SK-N-SH (cell line): ENCODE results near the gene NFASC. TPM values are rescaled to one million over a fixed set of nuclear protein-coding genes. Genes with fewer than 3 reads are reported as not detected.

ENCODE experiments used
- CTCF ChIA-PET: fragments of 300-600, 350-600 bp; formaldehyde crosslinking; extraction: SDS; loops from one replicate; lab custom pipeline; 2021; lab: Yijun Ruan, JAX
- POLR2A ChIA-PET: fragments of 350-600 bp; sonication (Branson Sonifier 250); formaldehyde crosslinking; extraction: SDS; loops from one replicate; lab custom pipeline; 2020; ENCODE audit warnings: antibody characterized with exemption, inconsistent platforms; lab: Yijun Ruan, JAX
- DNase-seq: peaks from one replicate; pipeline ENCODE4 v3.0.0; 2012
- H2AFZ ChIP-seq: fragments of 200-600 bp; sonication (generic); 2 replicates; pipeline ENCODE4 v1.8.1; 2016; ENCODE audit warnings: antibody characterized with exemption, mild to moderate bottlenecking, low read depth
- H3F3A ChIP-seq: fragments of 200-600 bp; sonication (generic); replicated peaks from 2 replicates; pipeline ENCODE3; 2016; ENCODE audit warnings: antibody characterized with exemption, mild to moderate bottlenecking; ENCODE audit not compliant: insufficient read depth
- H3K27ac ChIP-seq, 2 experiments: fragments of 200-500 bp in 1 of 2; fragments of 200-600 bp in 1 of 2; sonication (Bioruptor generic) in 1 of 2; sonication (generic), shearing (Covaris generic) in 1 of 2; 2 replicates each; pipeline versions ENCODE4 v1.5.1 to v1.6.1; 2014 to 2016; ENCODE audit warnings: low read depth in 2 of 2, inconsistent platforms in 1 of 2, low read length in 1 of 2, mild to moderate bottlenecking in 1 of 2, mixed read lengths in 1 of 2
- H3K27me3 ChIP-seq: fragments of 200-600 bp; sonication (generic), shearing (Covaris generic); 2 replicates; pipeline ENCODE4 v1.6.1; 2016; ENCODE audit warnings: mixed run types; ENCODE audit not compliant: insufficient read depth
- H3K36me3 ChIP-seq, 2 experiments: fragments of 200-500 bp in 1 of 2; fragments of 200-600 bp in 1 of 2; sonication (Bioruptor generic) in 1 of 2; sonication (generic) in 1 of 2; replicated peaks in 1 of 2; 2 replicates each; pipeline versions ENCODE3 to v1.5.1; 2014 to 2016; ENCODE audit warnings: low read length in 1 of 2, mild to moderate bottlenecking in 1 of 2; ENCODE audit not compliant: insufficient read depth in 2 of 2, control insufficient read depth in 1 of 2
- H3K4me1 ChIP-seq, 2 experiments: fragments of 200-500 bp in 1 of 2; fragments of 200-600 bp in 1 of 2; sonication (Bioruptor generic) in 1 of 2; sonication (generic), shearing (Covaris generic) in 1 of 2; 2 replicates each; pipeline versions ENCODE4 v1.5.1 to v1.6.1; 2014 to 2016; ENCODE audit warnings: low read depth in 1 of 2, low read length in 1 of 2, mixed run types in 1 of 2; ENCODE audit not compliant: insufficient read depth in 2 of 2, control insufficient read depth in 1 of 2
- H3K4me2 ChIP-seq: fragments of 200-600 bp; sonication (generic), shearing (Covaris generic); 2 replicates; pipeline ENCODE4 v1.6.1; 2017; ENCODE audit warnings: mixed run types
- H3K4me3 ChIP-seq, 2 experiments: fragments of 200-500 bp in 1 of 2; fragments of 200-600 bp in 1 of 2; sonication (Bioruptor generic) in 1 of 2; sonication (generic), shearing (Covaris generic) in 1 of 2; 2 replicates each; pipeline versions ENCODE4 v1.5.1 to v1.8.1; 2014 to 2016; ENCODE audit warnings: low read depth in 2 of 2, inconsistent platforms in 1 of 2, low read length in 1 of 2, mild to moderate bottlenecking in 1 of 2, mixed read lengths in 1 of 2, moderate library complexity in 1 of 2
- H3K79me2 ChIP-seq: fragments of 200-600 bp; sonication (generic); 2 replicates; pipeline ENCODE4 v1.8.1; 2017; ENCODE audit warnings: mild to moderate bottlenecking; ENCODE audit not compliant: insufficient read depth
- H3K9ac ChIP-seq: fragments of 200-600 bp; sonication (generic); 2 replicates; pipeline ENCODE4 v1.6.1; 2017; ENCODE audit warnings: mixed run types
- H3K9me2 ChIP-seq: fragments of 200-600 bp; sonication (generic); 2 replicates; pipeline ENCODE4 v1.6.1; 2017; ENCODE audit warnings: mixed run types
- H3K9me3 ChIP-seq: fragments of 200-600 bp; sonication (generic); 2 replicates; pipeline ENCODE4 v1.6.1; 2017; ENCODE audit warnings: mixed run types, mild to moderate bottlenecking, moderate library complexity
- H4K20me1 ChIP-seq: fragments of 200-600 bp; sonication (generic); 2 replicates; pipeline ENCODE4 v1.6.1; 2017; ENCODE audit warnings: mild to moderate bottlenecking, mixed run types; ENCODE audit not compliant: insufficient read depth
- ELF1 ChIP-seq: IDR thresholded peaks from 2 replicates; pipeline ENCODE4 v1.4.0; 2012
- GABPA ChIP-seq: IDR thresholded peaks from 2 replicates; pipeline ENCODE4 v1.4.0; 2012; ENCODE audit warnings: low read depth, mild to moderate bottlenecking
- JUND ChIP-seq: IDR thresholded peaks from 2 replicates; pipeline ENCODE4 v1.4.0; 2012
- MAX ChIP-seq: IDR thresholded peaks from 2 replicates; pipeline ENCODE4 v1.4.0; 2012; ENCODE audit warnings: low read depth
- MEF2A ChIP-seq: IDR thresholded peaks from 2 replicates; pipeline ENCODE4 v1.4.0; 2012; ENCODE audit warnings: low read depth, borderline replicate concordance
- NRF1 ChIP-seq: IDR thresholded peaks from 2 replicates; pipeline ENCODE4 v1.6.1; 2012; ENCODE audit warnings: low read depth, mild to moderate bottlenecking, low read length
- REST ChIP-seq: IDR thresholded peaks from 2 replicates; pipeline ENCODE4 v1.6.1; 2012; ENCODE audit warnings: mild to moderate bottlenecking, low read depth, low read length, moderate library complexity
- YY1 ChIP-seq: IDR thresholded peaks from 2 replicates; pipeline ENCODE4 v1.4.0; 2012; ENCODE audit warnings: low read depth, mild to moderate bottlenecking
- WGBS: methylation state at CpG from one replicate; pipeline ENCODE4 v1.1.6; 2017; ENCODE audit warnings: low lambda C conversion rate; 5-methylcytosine and 5-hydroxymethylcytosine counted together
- polyA plus RNA-seq, 3 experiments: library from polyadenylated mRNA; depleted of rRNA; stranded (reverse); fragments of >200 nt; gene quantifications; 2 replicates each; pipeline ENCODE4 v1.2.3, GENCODE V29; 2012
- TF ChIP-seq, protein P1 (sequence below): fragments of 200-600 bp; sonication (generic); IDR thresholded peaks from 2 replicates; pipeline ENCODE4 v1.6.1; 2017; ENCODE audit warnings: antibody characterized with exemption, mild to moderate bottlenecking, moderate library complexity

Gene NFASC
- polyA plus RNA-seq, 1 of the 3 experiments (the other 2 are of a cell fraction): 6.0 TPM

DNA sequence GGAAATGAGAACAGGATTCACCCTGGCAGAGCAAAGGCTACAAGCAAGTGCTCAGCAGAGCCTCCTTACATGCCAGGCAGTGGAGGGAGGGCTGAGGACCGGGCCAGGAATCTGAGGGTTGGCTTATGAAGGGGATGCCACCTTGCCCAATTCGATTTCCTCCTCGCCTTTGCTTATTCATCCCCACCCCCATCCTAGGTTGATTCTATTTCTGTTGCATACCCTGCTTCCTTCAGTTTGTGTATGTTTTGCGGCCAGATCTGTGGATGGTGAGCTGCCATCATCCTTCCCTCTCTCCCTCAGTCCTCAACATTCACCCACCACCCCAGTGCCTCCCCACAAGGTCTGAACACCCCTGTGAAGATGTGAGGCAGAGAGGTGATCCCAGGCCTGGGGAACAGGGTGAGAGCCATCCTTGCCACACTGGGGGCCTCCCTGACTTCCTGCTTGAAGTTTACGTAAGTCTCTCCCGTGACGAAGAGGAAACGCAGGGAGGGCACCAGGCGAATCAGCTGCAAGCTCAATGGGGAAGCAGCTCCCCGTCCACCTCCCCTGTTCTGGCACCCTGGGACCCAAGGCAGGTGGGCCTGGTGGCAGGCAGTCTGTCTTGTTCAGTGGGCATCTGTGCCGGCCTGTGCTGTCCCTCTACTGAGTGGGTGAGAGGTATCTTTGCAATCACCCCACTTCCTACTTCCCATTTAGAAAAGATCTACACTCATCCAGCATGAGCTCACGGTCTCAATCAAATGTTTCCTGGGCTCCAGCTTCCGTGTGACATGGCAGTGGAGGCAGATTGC lies 121.7 kb downstream of the NFASC start:
- WGBS: 69% methylated on average over 13 of the region's 13 CpGs
- H3F3A ChIP-seq: no peaks in the 10 kb centered on the region

DNA sequence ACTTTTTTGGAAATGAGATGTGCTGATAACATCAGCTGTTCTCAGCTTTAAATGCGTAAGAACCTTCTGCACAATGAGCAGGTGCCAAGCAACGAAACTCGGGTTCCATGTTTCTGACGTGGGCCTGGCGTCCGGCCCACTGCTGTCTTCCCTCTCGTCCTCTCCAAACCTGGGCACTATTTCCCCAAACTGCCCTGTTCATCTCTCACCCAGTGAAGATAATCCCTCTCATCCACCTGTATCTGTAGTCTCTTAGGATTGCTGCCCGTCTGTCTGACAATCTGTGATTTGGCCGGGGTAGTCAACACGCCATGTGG lies 122.3 kb downstream of the NFASC start:
- no peaks in the 10 kb centered on the region for H3K27me3 ChIP-seq
- H3K9me3 ChIP-seq: no peaks in the 10 kb centered on the region
- H3K9ac ChIP-seq: no peak overlapping the region
- no peak overlapping the region for H2AFZ ChIP-seq
- TF ChIP-seq JUND (no peak), YY1 (no peak), MAX (no peak), GABPA (no peak), MEF2A (no peak)
- TF ChIP-seq, protein P1, sequence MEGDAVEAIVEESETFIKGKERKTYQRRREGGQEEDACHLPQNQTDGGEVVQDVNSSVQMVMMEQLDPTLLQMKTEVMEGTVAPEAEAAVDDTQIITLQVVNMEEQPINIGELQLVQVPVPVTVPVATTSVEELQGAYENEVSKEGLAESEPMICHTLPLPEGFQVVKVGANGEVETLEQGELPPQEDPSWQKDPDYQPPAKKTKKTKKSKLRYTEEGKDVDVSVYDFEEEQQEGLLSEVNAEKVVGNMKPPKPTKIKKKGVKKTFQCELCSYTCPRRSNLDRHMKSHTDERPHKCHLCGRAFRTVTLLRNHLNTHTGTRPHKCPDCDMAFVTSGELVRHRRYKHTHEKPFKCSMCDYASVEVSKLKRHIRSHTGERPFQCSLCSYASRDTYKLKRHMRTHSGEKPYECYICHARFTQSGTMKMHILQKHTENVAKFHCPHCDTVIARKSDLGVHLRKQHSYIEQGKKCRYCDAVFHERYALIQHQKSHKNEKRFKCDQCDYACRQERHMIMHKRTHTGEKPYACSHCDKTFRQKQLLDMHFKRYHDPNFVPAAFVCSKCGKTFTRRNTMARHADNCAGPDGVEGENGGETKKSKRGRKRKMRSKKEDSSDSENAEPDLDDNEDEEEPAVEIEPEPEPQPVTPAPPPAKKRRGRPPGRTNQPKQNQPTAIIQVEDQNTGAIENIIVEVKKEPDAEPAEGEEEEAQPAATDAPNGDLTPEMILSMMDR: no peak
- H3K79me2 ChIP-seq: no peaks in the 10 kb centered on the region
- H3K4me3 ChIP-seq: no peak overlapping the region
- no peaks in the 10 kb centered on the region for H4K20me1 ChIP-seq
- H3K9me2 ChIP-seq: no peaks in the 10 kb centered on the region
- no peak overlapping the region for H3K4me2 ChIP-seq
- POLR2A ChIA-PET: no interaction called here
- no peaks in the 10 kb centered on the region for H3F3A ChIP-seq
- H3K36me3 ChIP-seq: no peaks in the 10 kb centered on the region
- 85% methylated on average over 10 of the region's 10 CpGs for WGBS
- H3K27ac ChIP-seq: no peak overlapping the region
- DNase-seq: no peak
- CTCF ChIA-PET: interaction anchor here (1.0 to 26.4 kb wide), 4 partner anchors 62 to 264 kb away, joined by 3 to 756 read pairs (median 58); partner anchors contain the start of gene RBBP5
- H3K4me1 ChIP-seq: peaks cover 0 to 2% of the 10 kb centered on the region in 2 experiments; a peak in 2 of 4 replicates

More for the DNA sequence above, 121.7 kb downstream of the NFASC start:
- H3K4me2 ChIP-seq: no peak overlapping the region
- H3K9ac ChIP-seq: no peak overlapping the region
- H3K9me3 ChIP-seq: no peaks in the 10 kb centered on the region
- H3K4me1 ChIP-seq: peaks cover 0 to 2% of the 10 kb centered on the region in 2 experiments; a peak in 2 of 4 replicates
- POLR2A ChIA-PET: no interaction called here
- H3K4me3 ChIP-seq: no peak overlapping the region
- H3K27ac ChIP-seq: no peak overlapping the region
- H3K36me3 ChIP-seq: no peaks in the 10 kb centered on the region
- no peaks in the 10 kb centered on the region for H4K20me1 ChIP-seq
- no peak for TF ChIP-seq REST
- no peak for TF ChIP-seq ELF1
- no peak for TF ChIP-seq NRF1
- H3K9me2 ChIP-seq: no peaks in the 10 kb centered on the region
- CTCF ChIA-PET: interaction anchor here (1.1 to 26.4 kb wide), 5 partner anchors 17 to 265 kb away, joined by 3 to 756 read pairs (median 113); no protein-coding TSS in a partner anchor
- H3K79me2 ChIP-seq: no peaks in the 10 kb centered on the region
- DNase-seq: no peak
- H2AFZ ChIP-seq: no peak overlapping the region
- no peaks in the 10 kb centered on the region for H3K27me3 ChIP-seq
